CD14-positive monocyte (primary cell): ENCODE data around the gene CISH. TPM values are rescaled to one million over a fixed set of nuclear protein-coding genes. Genes with fewer than 3 reads are reported as not detected.

Experiments used
- DNase-seq, 3 donors: peaks; one replicate each; pipeline ENCODE4 v3.0.0-alpha.2; 2011 to 2022
- H2AFZ ChIP-seq: 2 replicates; pipeline ENCODE4 v1.6.0; 2012; ENCODE audit warnings: mild to moderate bottlenecking, low read depth, low read length, inconsistent platforms; ENCODE audit not compliant: insufficient read depth, poor library complexity, severe bottlenecking
- H3K27ac ChIP-seq, 2 donors: 1 replicate in 1 of 2; 2 replicates in 1 of 2; pipeline ENCODE4 v1.5.1; 2012 to 2013; ENCODE audit warnings: low read length in 2 of 2, control low read depth in 1 of 2, inconsistent platforms in 1 of 2, low read depth in 1 of 2, mild to moderate bottlenecking in 1 of 2
- H3K27me3 ChIP-seq, 2 donors: one replicate each; pipeline versions ENCODE4 v1.6.0 to v1.6.1; 2011 to 2013; ENCODE audit warnings: low read length in 2 of 2; ENCODE audit not compliant: control insufficient read depth in 2 of 2, insufficient read depth in 2 of 2
- H3K36me3 ChIP-seq, 2 donors: replicated peaks in 1 of 2; 1 replicate in 1 of 2; 2 replicates in 1 of 2; pipeline versions ENCODE4 v1.5.1 to v1.6.1; 2012 to 2013; ENCODE audit warnings: low read length in 2 of 2, control low read depth in 1 of 2, inconsistent platforms in 1 of 2, mild to moderate bottlenecking in 1 of 2; ENCODE audit not compliant: insufficient read depth in 2 of 2, control insufficient read depth in 1 of 2
- H3K4me1 ChIP-seq, 2 donors: 1 replicate in 1 of 2; 2 replicates in 1 of 2; pipeline versions ENCODE4 v1.5.1 to v1.6.1; 2012 to 2013; ENCODE audit warnings: low read length in 2 of 2, control low read depth in 1 of 2, inconsistent platforms in 1 of 2, mild to moderate bottlenecking in 1 of 2, moderate library complexity in 1 of 2; ENCODE audit not compliant: insufficient read depth in 2 of 2, control insufficient read depth in 1 of 2
- H3K4me2 ChIP-seq: replicated peaks from 2 replicates; pipeline ENCODE3; 2012; ENCODE audit warnings: low read length, moderate library complexity, mild to moderate bottlenecking; ENCODE audit not compliant: poor library complexity, severe bottlenecking; ENCODE audit errors: extremely low read depth
- H3K4me3 ChIP-seq, 3 experiments: fragments of 200-600 bp in 1 of 3; sonication (generic) in 1 of 3; replicated peaks in 1 of 3; 1 replicate in 2 of 3; 2 replicates in 1 of 3; pipeline ENCODE4 v1.5.1; 2011 to 2013; ENCODE audit warnings: low read length in 3 of 3, mild to moderate bottlenecking in 3 of 3, control low read depth in 2 of 3, low read depth in 2 of 3, inconsistent platforms in 1 of 3, moderate library complexity in 1 of 3
- H3K79me2 ChIP-seq: 2 replicates; pipeline ENCODE4 v1.6.0; 2012; ENCODE audit warnings: mild to moderate bottlenecking, control low read depth, inconsistent platforms, low read length, moderate library complexity; ENCODE audit not compliant: insufficient read depth
- H3K9ac ChIP-seq: 2 replicates; pipeline ENCODE4 v1.6.0; 2017; ENCODE audit warnings: low read length, mild to moderate bottlenecking; ENCODE audit not compliant: insufficient read depth, poor library complexity, severe bottlenecking
- H3K9me3 ChIP-seq, 2 donors: replicated peaks in 1 of 2; 1 replicate in 1 of 2; 2 replicates in 1 of 2; pipeline versions ENCODE4 v1.5.1 to v1.6.1; 2012 to 2013; ENCODE audit warnings: low read length in 2 of 2, control low read depth in 1 of 2; ENCODE audit not compliant: control insufficient read depth in 1 of 2, insufficient read depth in 1 of 2
- H4K20me1 ChIP-seq: 2 replicates; pipeline ENCODE4 v1.6.0; 2012; ENCODE audit warnings: mild to moderate bottlenecking, low read length, control low read depth, moderate library complexity; ENCODE audit not compliant: insufficient read depth
- H3K27ac Mint-ChIP-seq, 7 donors: one replicate each; pipeline ENCODE4 v1.8.0; 2020; ENCODE audit warnings: mild to moderate bottlenecking in 7 of 7, mixed read lengths in 7 of 7, moderate library complexity in 6 of 7, inconsistent platforms in 2 of 7
- H3K27me3 Mint-ChIP-seq, 3 donors: one replicate each; pipeline ENCODE4 v1.8.0; 2021 to 2022; ENCODE audit warnings: low read depth in 3 of 3, mild to moderate bottlenecking in 3 of 3, mixed read lengths in 3 of 3, moderate library complexity in 3 of 3, inconsistent platforms in 1 of 3
- H3K36me3 Mint-ChIP-seq, 2 donors: one replicate each; pipeline ENCODE4 v1.8.0; 2020; ENCODE audit warnings: mixed read lengths in 2 of 2, inconsistent platforms in 1 of 2, mild to moderate bottlenecking in 1 of 2
- H3K4me1 Mint-ChIP-seq: one replicate; pipeline ENCODE4 v1.8.0; 2020; ENCODE audit warnings: mild to moderate bottlenecking, mixed read lengths
- H3K4me3 Mint-ChIP-seq, 2 donors: one replicate each; pipeline ENCODE4 v1.8.0; 2020; ENCODE audit warnings: mild to moderate bottlenecking in 2 of 2, mixed read lengths in 2 of 2, moderate library complexity in 1 of 2
- H3K9me3 Mint-ChIP-seq, 7 donors: one replicate each; pipeline ENCODE4 v1.8.0; 2020 to 2022; ENCODE audit warnings: mixed read lengths in 7 of 7, mild to moderate bottlenecking in 6 of 7, moderate library complexity in 6 of 7, inconsistent platforms in 2 of 7
- CTCF ChIP-seq: fragments of 200-600 bp; IDR thresholded peaks from one replicate; pipeline ENCODE4 v1.8.0; 2022; ENCODE audit warnings: antibody characterized with exemption, mild to moderate bottlenecking
- WGBS: methylation state at CpG from one replicate; pipeline ENCODE4 v1.1.5; 2013; ENCODE audit warnings: missing lambda C conversion rate; ENCODE audit not compliant: insufficient coverage; 5-methylcytosine and 5-hydroxymethylcytosine counted together
- intact Hi-C, 2 donors: fragments of 100-400 bp; cut with micrococcal nuclease; formaldehyde crosslinking; loops; one replicate each; pipeline versions ENCODE4 v1.15.0 to v1.15.1; 2023
- polyA plus RNA-seq, 3 donors: library from polyadenylated mRNA; depleted of rRNA in 1 of 3; unstranded in 2 of 3; stranded (reverse) in 1 of 3; fragments of 300-500 nt in 2 of 3; fragments of >200 nt in 1 of 3; fragmentation: Illumina TruSeq in 2 of 3; gene quantifications; 1 replicate in 2 of 3; 2 replicates in 1 of 3; pipeline ENCODE4 v1.2.3, GENCODE V29; 2012 to 2021

The CISH gene
- polyA plus RNA-seq, 3 donors: 2.9 to 20.1 (median 6.2) TPM

- WGBS: 87% methylated on average over 29 of the region's 29 CpGs
- H3K4me3 ChIP-seq: no peak overlapping the region
- H3K27me3 ChIP-seq: no peaks in the 10 kb centered on the region
- peaks cover 29 to 40% of the 10 kb centered on the region in 2 donors for H3K36me3 ChIP-seq
- TF ChIP-seq CTCF: no peak
- peaks cover 87% of the 10 kb centered on the region for H3K79me2 ChIP-seq
- H3K9me3 ChIP-seq: no peaks in the 10 kb centered on the region
- no peak overlapping the region for H3K4me3 Mint-ChIP-seq
- H3K27ac Mint-ChIP-seq: peak overlapping the region in 3 of 7 donors; percentile 35 to 60 (median 40)
- H2AFZ ChIP-seq: no peak overlapping the region
- no peak for DNase-seq
- H4K20me1 ChIP-seq: peaks cover 62% of the 10 kb centered on the region
- no peak overlapping the region for H3K9ac ChIP-seq
- intact Hi-C loops: loop anchor here in 1 of 2 donors (2.0 kb wide), 1 partner anchor 15 kb away; no protein-coding TSS in a partner anchor
- H3K9me3 Mint-ChIP-seq: no peaks in the 10 kb centered on the region
- peaks cover 85 to 97% of the 10 kb centered on the region in 2 donors for H3K4me1 ChIP-seq
- peaks cover 0 to 3% (median 0%) of the 10 kb centered on the region in 3 donors for H3K27me3 Mint-ChIP-seq
- peaks cover 59 to 66% of the 10 kb centered on the region in 2 donors for H3K36me3 Mint-ChIP-seq
- H3K4me2 ChIP-seq: no peak overlapping the region
- peak overlapping the region in 1 of 2 donors; percentile 17 for H3K27ac ChIP-seq
- H3K4me1 Mint-ChIP-seq: peaks cover 92% of the 10 kb centered on the region
Observed at GRCh38 chr3:50607271-50608091, 4.1 kb downstream of the CISH start.

DNA sequence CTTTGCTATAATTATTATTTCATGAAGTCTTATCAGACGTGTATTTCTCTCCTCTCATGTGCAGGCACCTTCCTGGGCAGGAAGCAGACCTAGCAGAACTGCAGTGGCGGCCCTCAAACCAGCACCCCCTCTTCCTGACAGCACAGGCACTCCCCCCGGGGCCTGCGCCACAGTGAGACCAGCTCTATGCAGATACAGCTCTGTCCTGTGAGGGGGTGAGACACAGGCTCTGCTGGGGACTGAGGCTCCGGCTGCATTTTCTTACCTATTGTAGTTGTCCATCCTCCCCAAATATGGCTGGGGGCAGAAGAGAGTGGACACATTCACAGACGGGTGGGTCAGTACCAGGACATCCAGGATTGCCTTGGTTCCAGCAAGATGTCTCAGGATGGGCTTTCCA lies 5.0 kb downstream of the CISH start:
- no peak overlapping the region for H3K4me3 Mint-ChIP-seq
- Histone ChIP-seq H3K4me3 (no peak overlapping the region), H3K27ac (peak overlapping the region in 1 of 2 donors; percentile 17), H3K9me3 (no peaks in the 10 kb centered on the region), H2AFZ (no peak overlapping the region), H3K4me1 (peaks cover 88 to 99% of the 10 kb centered on the region in 2 donors), H3K4me2 (no peak overlapping the region), H3K9ac (no peak overlapping the region), H3K27me3 (no peaks in the 10 kb centered on the region), H3K36me3 (peaks cover 29 to 40% of the 10 kb centered on the region in 2 donors), H3K79me2 (peaks cover 93% of the 10 kb centered on the region), H4K20me1 (peaks cover 62% of the 10 kb centered on the region)
- DNase-seq: no peak
- WGBS: no CpG with 5 or more reads among the region's 6 CpGs
- H3K27me3 Mint-ChIP-seq: peaks cover 0 to 3% (median 0%) of the 10 kb centered on the region in 3 donors
- H3K27ac Mint-ChIP-seq: peak overlapping the region in 2 of 7 donors; percentile 3 to 26
- H3K36me3 Mint-ChIP-seq: peaks cover 59 to 70% of the 10 kb centered on the region in 2 donors
- peaks cover 94% of the 10 kb centered on the region for H3K4me1 Mint-ChIP-seq
- TF ChIP-seq CTCF: no peak
- intact Hi-C loops: no loop called here
- H3K9me3 Mint-ChIP-seq: no peaks in the 10 kb centered on the region
